ENCODE measurements around the gene USP22. TPM values are rescaled to one million over a fixed set of nuclear protein-coding genes. Genes with fewer than 3 reads are reported as not detected.

USP22 gene
- total and polyA plus RNA-seq, 2 of the 8 experiments (the other 6 are each of a cell fraction or from before 2014, with no cell fraction given): 221 to 316 TPM

- no peak overlapping the region for H3K18ac ChIP-seq (ENCODE audit: extremely low read depth, low read length)
- no peaks in the 10 kb centered on the region for H3K27me3 ChIP-seq (replicated peaks in 1 of 4; ENCODE audit: control insufficient read depth in 3 of 4, extremely low read depth in 1 of 4, insufficient read depth in 3 of 4, low read length in 3 of 4)
- no peak overlapping the region for H4K91ac ChIP-seq (replicated peaks; ENCODE audit: insufficient read length, low read length)
- H3K4me1 ChIP-seq (replicated peaks in 1 of 4; ENCODE audit: control insufficient read depth in 3 of 4, insufficient read depth in 4 of 4, low read length in 3 of 4): no peaks in the 10 kb centered on the region
- no peak overlapping the region for H3K14ac ChIP-seq (ENCODE audit: insufficient read length)
- H3K36me3 ChIP-seq (ENCODE audit: control insufficient read depth in 2 of 4, insufficient read depth in 4 of 4, low read length in 3 of 4): peaks cover 74 to 98% (median 90%) of the 10 kb centered on the region in 4 experiments
- no peak for TF ChIP-seq HDAC6 (IDR thresholded peaks at IDR 0.05; ENCODE audit: low read depth, low read length)
- TF ChIP-seq ATF2 (IDR thresholded peaks at IDR 0.05; ENCODE audit: low read length): no peak
- TF ChIP-seq KDM1A (IDR thresholded peaks at IDR 0.05; ENCODE audit: borderline replicate concordance, low read length): no peak
- TF ChIP-seq SIN3A (conservative IDR thresholded peaks at IDR 0.05 in 1 of 2, IDR thresholded peaks at IDR 0.05 in 1 of 2; ENCODE audit: low read depth in 1 of 2, low read length in 2 of 2): no peak
- no peak; a peak in 1 of 3 replicates for TF ChIP-seq POLR2A (IDR thresholded peaks at IDR 0.05; ENCODE audit: control extremely low read depth in 1 of 2, low read depth in 2 of 2, low read length in 2 of 2)
- no peak for TF ChIP-seq CTBP2 (IDR thresholded peaks at IDR 0.05; ENCODE audit: borderline replicate concordance, insufficient read depth, insufficient read length, low read length)
- no peak overlapping the region for H4K8ac ChIP-seq (ENCODE audit: extremely low read depth, insufficient read depth, low read length)
- H2BK5ac ChIP-seq (ENCODE audit: low read depth, low read length): no peak overlapping the region
- H3K27ac ChIP-seq (ENCODE audit: low read depth, low read length): no peak overlapping the region
- ChIA-PET POLR2A (ENCODE audit: partially characterized antibody) (interaction anchor here (1.2 kb wide), 1 partner anchor 10 kb away, joined by 3 read pairs; no protein-coding TSS in a partner anchor), CTCF (ENCODE audit: partially characterized antibody) (interaction anchor here (0.6 to 2.0 kb wide), 3 partner anchors 10 to 66 kb away, joined by 3 to 5 read pairs (median 4); no protein-coding TSS in a partner anchor)
- H4K5ac ChIP-seq (ENCODE audit: insufficient read length, low read depth, low read length): no peak overlapping the region
- H3K56ac ChIP-seq (replicated peaks; ENCODE audit: insufficient read length, low read depth, low read length): no peak overlapping the region
- 83% methylated on average over 9 of the region's 10 CpGs; no CpG with 5 or more reads in 1 of the 2 experiments for WGBS, 2 experiments (ENCODE audit: extremely low coverage in 1 of 2, insufficient coverage in 1 of 2, insufficient read length in 1 of 2, insufficient replicate concordance in 2 of 2, low coverage in 1 of 2, low lambda C conversion rate in 2 of 2, missing lambda C conversion rate in 1 of 2)
- FAIRE-seq (no peak), DNase-seq (ENCODE audit: low read depth in 1 of 2, low spot score in 2 of 2) (no peak)
- H3K79me1 ChIP-seq (ENCODE audit: low read depth, low read length): peaks cover 8% of the 10 kb centered on the region
- H4K20me1 ChIP-seq (replicated peaks in 1 of 2; ENCODE audit: control insufficient read depth in 1 of 2, insufficient read depth in 2 of 2, low read length in 2 of 2): peaks cover 19 to 28% of the 10 kb centered on the region in 2 experiments
- H3K23ac ChIP-seq (ENCODE audit: insufficient read length): no peak overlapping the region
- H2AFZ ChIP-seq (ENCODE audit: low read length): no peak overlapping the region
- no peak overlapping the region for H3K4me2 ChIP-seq (ENCODE audit: insufficient read depth in 1 of 2, low read depth in 2 of 2, low read length in 2 of 2)
- peaks cover 0 to 49% of the 10 kb centered on the region in 2 experiments; a peak in 2 of 4 replicates for H3K79me2 ChIP-seq (ENCODE audit: control insufficient read depth in 1 of 2, insufficient read depth in 2 of 2, low read length in 2 of 2)
- no peak overlapping the region for H2BK120ac ChIP-seq (replicated peaks; ENCODE audit: low read depth, low read length)
- H2BK20ac ChIP-seq (ENCODE audit: low read length): no peak overlapping the region
- H3K4me3 ChIP-seq (ENCODE audit: extremely low read depth in 1 of 4, insufficient read depth in 2 of 4, low read depth in 3 of 4, low read length in 4 of 4): no peak overlapping the region
- no peaks in the 10 kb centered on the region for H3K9me3 ChIP-seq (ENCODE audit: insufficient read depth in 2 of 2, low read depth in 1 of 2, low read length in 1 of 2)
- no peak overlapping the region for H3K9ac ChIP-seq (replicated peaks in 1 of 4; ENCODE audit: extremely low read depth in 1 of 4, low read depth in 3 of 4, low read length in 3 of 4)
- no peak overlapping the region for H2BK15ac ChIP-seq (ENCODE audit: low read length)
- no peak overlapping the region for H2AK5ac ChIP-seq (ENCODE audit: low read depth, low read length)
- no peak overlapping the region for H3K4ac ChIP-seq (replicated peaks; ENCODE audit: insufficient read length, low read depth, low read length)
- no peaks in the 10 kb centered on the region for H3K23me2 ChIP-seq (ENCODE audit: low read depth, low read length)
- no peak overlapping the region for H2BK12ac ChIP-seq (ENCODE audit: low read depth, low read length)
Measured at GRCh38 chr17:21008992-21009671, 33.7 kb downstream of the USP22 start.

All from H1 (cell line).